GM10847 (cell line): ENCODE measurements around the gene SEPTIN5.

Experiments
- POLR2A ChIP-seq: IDR thresholded peaks from 2 replicates; pipeline ENCODE4 v1.6.1; 2011; ENCODE audit not compliant: insufficient read length; ENCODE audit errors: extremely low read depth

The SEPTIN5 gene

GRCh38 chr22:19710020-19710768, 4.1 kb upstream of the SEPTIN5 start:
- TF ChIP-seq POLR2A = no peak

GRCh38 chr22:19710769-19711106, 3.6 kb upstream of the SEPTIN5 start:
- no peak for TF ChIP-seq POLR2A

GRCh38 chr22:19713245-19713644, 1.1 kb upstream of the SEPTIN5 start:
- TF ChIP-seq POLR2A = no peak

GRCh38 chr22:19713650-19714311, 522 bp upstream of the SEPTIN5 start:
- TF ChIP-seq POLR2A = no peak

GRCh38 chr22:19715188-19715930, 1.1 kb downstream of the SEPTIN5 start:
- no peak for TF ChIP-seq POLR2A

- TF ChIP-seq POLR2A = no peak
Observed at GRCh38 chr22:19716041-19716828, 1.9 kb downstream of the SEPTIN5 start.

- no peak for TF ChIP-seq POLR2A
Observed at GRCh38 chr22:19716829-19717105, 2.5 kb downstream of the SEPTIN5 start.

- no peak for TF ChIP-seq POLR2A
Observed at GRCh38 chr22:19717181-19717580, 2.9 kb downstream of the SEPTIN5 start.

- TF ChIP-seq POLR2A = no peak
Observed at GRCh38 chr22:19717691-19718455, 3.6 kb downstream of the SEPTIN5 start.

GRCh38 chr22:19718456-19719049, 4.2 kb downstream of the SEPTIN5 start:
- TF ChIP-seq POLR2A = no peak

GRCh38 chr22:19719050-19719482, 4.8 kb downstream of the SEPTIN5 start:
- TF ChIP-seq POLR2A = no peak

- TF ChIP-seq POLR2A = no peak
Observed at GRCh38 chr22:19719488-19720021, 5.3 kb downstream of the SEPTIN5 start.

- TF ChIP-seq POLR2A = no peak
Observed at GRCh38 chr22:19720150-19720827, 6.0 kb downstream of the SEPTIN5 start.

- TF ChIP-seq POLR2A = no peak
Observed at GRCh38 chr22:19720999-19721329, 6.7 kb downstream of the SEPTIN5 start.
